Coronary artery (tissue), 2 donors: ENCODE results near the gene LPIN3.

Experiments used
- DNase-seq: peaks from one replicate; pipeline ENCODE4 v3.0.0-alpha.2; 2017; ENCODE audit warnings: low spot score
- H3K27ac ChIP-seq, 2 donors: fragments of 200-600 bp; sonication (generic); one replicate each; pipeline ENCODE4 v1.5.1; 2016 to 2019
- H3K4me3 ChIP-seq: fragments of 200-600 bp; sonication (generic); 2 replicates; pipeline ENCODE4 v1.5.1; 2016; ENCODE audit warnings: mild to moderate bottlenecking, moderate library complexity
- TF ChIP-seq, protein P1 (sequence below): fragments of 200-600 bp; sonication (generic); IDR thresholded peaks from one replicate; pipeline ENCODE4 v1.5.1; 2019; ENCODE audit warnings: antibody characterized with exemption

LPIN3 gene

GRCh38 chr20:41357424-41358163 is 17.0 kb downstream of the LPIN3 start:
- TF ChIP-seq, protein P1, sequence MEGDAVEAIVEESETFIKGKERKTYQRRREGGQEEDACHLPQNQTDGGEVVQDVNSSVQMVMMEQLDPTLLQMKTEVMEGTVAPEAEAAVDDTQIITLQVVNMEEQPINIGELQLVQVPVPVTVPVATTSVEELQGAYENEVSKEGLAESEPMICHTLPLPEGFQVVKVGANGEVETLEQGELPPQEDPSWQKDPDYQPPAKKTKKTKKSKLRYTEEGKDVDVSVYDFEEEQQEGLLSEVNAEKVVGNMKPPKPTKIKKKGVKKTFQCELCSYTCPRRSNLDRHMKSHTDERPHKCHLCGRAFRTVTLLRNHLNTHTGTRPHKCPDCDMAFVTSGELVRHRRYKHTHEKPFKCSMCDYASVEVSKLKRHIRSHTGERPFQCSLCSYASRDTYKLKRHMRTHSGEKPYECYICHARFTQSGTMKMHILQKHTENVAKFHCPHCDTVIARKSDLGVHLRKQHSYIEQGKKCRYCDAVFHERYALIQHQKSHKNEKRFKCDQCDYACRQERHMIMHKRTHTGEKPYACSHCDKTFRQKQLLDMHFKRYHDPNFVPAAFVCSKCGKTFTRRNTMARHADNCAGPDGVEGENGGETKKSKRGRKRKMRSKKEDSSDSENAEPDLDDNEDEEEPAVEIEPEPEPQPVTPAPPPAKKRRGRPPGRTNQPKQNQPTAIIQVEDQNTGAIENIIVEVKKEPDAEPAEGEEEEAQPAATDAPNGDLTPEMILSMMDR, result no peak
- H3K27ac ChIP-seq, result no peak overlapping the region
- no peak for DNase-seq
- H3K4me3 ChIP-seq, result no peak overlapping the region

DNA sequence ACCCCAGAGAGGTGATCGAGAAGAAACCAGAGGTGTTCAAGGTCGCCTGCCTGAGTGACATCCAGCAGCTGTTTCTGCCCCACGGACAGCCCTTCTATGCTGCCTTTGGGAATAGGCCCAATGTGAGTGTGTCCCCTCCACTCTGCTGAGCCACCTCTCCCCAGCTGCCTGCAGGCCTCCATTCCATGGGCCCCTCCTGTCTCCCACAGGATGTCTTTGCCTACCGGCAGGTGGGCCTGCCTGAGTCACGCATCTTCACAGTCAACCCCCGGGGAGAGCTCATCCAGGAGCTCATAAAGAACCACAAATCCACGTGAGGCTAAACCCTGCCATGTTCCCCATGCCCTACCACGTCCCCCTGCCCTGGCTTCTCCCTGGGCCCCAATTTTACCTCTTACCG is 17.6 kb downstream of the LPIN3 start:
- Histone ChIP-seq H3K27ac (no peak overlapping the region), H3K4me3 (no peak overlapping the region)
- TF ChIP-seq, protein P1, result no peak
- no peak for DNase-seq

DNA sequence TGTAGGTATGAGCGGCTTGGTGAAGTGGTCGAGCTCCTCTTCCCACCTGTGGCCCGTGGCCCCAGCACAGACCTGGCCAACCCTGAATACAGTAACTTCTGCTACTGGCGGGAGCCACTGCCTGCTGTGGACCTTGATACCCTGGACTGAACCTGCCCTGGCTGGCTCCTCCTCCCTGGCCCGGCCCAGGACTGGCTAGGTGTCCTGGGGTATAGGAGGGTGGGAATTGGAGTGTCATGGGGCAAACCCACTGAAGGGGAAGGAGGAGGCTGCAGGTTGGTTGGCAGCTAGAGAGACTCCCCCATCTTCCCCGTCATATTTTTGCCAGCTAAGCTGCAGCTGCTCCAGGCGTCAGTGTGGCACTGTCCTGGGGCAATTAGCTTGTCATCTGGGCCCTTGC is 18.1 kb downstream of the LPIN3 start:
- TF ChIP-seq, protein P1, result no peak
- Histone ChIP-seq H3K27ac (no peak overlapping the region), H3K4me3 (no peak overlapping the region)
- no peak for DNase-seq

DNA sequence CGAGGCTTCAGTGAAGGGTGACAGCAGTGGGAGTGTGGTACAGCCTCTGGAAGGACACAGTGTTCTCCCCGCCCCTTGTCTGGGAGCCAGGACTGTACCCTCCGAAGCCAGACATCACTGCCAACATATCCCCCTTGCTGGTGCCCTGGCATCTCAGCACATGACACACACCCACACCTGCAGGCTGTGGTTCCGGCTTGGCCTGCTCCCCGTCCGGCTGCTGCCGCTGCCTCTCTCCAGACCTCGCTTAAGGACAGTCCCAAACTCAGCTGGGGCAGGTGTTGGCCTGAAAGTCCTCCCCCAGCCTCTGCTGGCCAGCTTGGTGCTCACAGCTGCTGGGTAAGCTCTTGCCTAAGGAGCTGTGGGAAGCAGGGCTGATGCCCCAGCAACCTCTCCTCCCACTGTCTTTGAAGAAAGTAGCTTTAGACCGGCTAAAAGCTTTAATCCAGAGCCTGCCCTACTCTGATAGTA is 19.0 kb downstream of the LPIN3 start:
- TF ChIP-seq, protein P1, result no peak
- no peak for DNase-seq
- H3K4me3 ChIP-seq, result no peak overlapping the region
- no peak overlapping the region for H3K27ac ChIP-seq

DNA sequence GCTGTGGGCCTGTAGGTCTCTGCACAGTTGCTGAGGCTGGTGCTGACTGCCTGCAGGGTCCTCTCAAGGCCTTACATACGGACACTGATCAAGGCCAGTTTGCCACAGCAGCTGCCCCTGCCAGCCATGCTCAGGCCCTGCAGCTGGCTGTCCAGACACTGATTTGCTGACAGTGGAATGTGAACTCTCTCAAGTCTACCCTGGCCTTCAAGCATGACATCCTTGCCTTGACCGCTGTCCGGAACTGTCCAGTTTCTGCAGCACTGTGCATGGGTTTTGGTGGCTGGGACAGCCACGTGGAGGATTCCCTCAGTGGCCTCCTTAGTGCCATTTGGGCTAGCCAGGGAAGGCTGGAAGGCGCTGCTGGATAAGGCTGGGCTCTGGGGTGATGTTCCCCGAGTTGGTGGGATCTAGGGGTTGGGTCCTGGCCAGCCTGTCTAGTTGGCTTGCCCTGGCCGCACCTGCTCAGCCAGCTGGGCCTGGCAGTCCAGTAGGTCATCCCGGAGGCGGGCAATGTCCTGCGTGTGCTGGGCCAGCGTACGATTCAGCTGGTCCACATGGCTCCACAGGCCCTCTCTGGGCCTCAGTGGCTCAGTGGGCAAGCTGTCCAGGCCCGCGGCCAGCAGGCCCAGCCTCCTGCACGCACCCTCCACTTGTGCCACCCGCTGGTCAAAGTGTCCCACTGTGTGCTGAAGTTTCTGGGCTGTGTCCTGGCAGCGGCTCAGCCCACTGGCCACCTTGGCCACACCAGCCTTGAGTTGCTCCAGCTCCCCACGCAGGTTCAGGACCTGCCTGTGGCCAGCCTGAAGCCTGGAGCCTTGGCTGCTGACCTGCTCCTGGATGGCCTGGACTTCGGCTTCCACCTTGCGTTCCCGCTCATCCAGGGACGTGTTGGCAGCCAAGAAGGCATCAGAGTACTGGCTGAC is 20.5 kb downstream of the LPIN3 start:
- Histone ChIP-seq H3K27ac (no peak overlapping the region), H3K4me3 (no peak overlapping the region)
- DNase-seq, result no peak
- TF ChIP-seq, protein P1, result no peak

DNA sequence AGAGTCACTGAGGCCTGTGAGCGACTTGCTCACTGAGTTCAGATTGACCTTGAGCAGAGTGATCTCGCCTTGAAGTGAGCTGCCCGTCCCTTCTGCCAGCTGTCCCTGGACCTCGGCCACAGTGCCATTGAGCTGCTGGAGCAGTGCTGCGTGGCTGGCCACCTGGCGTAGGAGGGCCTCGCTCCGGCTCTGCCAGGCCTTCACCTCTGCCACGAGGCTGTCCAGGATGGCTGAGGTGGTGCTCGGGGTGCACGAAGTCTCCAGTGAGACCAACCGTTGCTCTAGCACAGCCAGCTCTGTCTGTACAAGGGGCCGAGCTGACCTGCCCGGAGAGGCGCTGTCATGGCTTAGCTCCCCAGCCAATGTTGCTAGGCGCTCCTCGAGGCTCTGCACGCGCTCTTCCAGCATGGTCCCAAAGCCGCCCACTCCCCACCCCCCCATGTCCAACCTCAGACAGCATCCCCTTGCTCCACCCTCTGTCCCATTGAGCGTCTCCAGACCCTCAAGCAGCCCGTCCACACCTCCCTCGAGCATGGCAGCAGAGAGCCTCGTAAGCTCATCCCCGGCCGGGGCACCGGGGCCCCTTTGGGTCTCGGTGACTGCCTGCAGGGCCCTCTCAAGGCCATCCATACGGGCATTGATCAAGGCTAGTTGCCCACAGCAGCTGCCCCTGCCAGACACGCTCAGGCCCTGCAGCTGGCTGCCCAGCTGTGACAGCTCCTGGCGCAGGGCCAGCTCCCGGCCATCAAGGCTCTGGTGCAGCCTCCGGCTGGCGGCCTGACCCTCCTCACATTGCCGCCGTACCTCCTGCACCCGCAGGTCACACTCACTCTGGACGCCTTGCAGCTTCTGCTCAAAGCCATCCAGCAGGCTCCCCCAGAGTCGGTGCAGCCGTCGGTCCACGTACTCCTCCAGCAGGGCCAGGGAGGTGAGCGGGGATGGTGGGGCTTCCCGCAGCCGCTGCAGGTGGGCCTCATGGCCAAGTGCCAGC is 21.4 kb downstream of the LPIN3 start:
- TF ChIP-seq, protein P1, result no peak
- Histone ChIP-seq H3K27ac (no peak overlapping the region), H3K4me3 (no peak overlapping the region)
- DNase-seq, result no peak
